Activated CD8-positive, alpha-beta T cell treated with anti-CD3 and anti-CD28 coated beads for 36 hours (primary cell): ENCODE data around the gene PCDHAC1. TPM values are rescaled to one million over a fixed set of nuclear protein-coding genes. Genes with fewer than 3 reads are reported as not detected.

Source experiments
- ATAC-seq: fragments of 200-7000 bp; cut with Tn5 transposase; one replicate; pipeline ENCODE4 v1.10.0; 2021; ENCODE audit warnings: mild to moderate bottlenecking, moderate library complexity
- CTCF ChIA-PET: fragments of 350-600 bp; sonication (Branson Sonifier 250); formaldehyde crosslinking; loops from one replicate; lab custom pipeline; 2021; ENCODE audit warnings: antibody characterized with exemption; lab: Charles Lee
- POLR2A ChIA-PET: fragments of 350-600 bp; sonication (Branson Sonifier 250); formaldehyde crosslinking; loops from one replicate; lab custom pipeline; 2021; ENCODE audit warnings: antibody characterized with exemption; lab: Charles Lee
- DNase-seq: peaks from one replicate; pipeline ENCODE4 v3.0.0-alpha.2; 2020
- H3K27ac Mint-ChIP-seq: one replicate; pipeline ENCODE4 v1.8.0; 2021; ENCODE audit warnings: mild to moderate bottlenecking, mixed read lengths
- H3K27me3 Mint-ChIP-seq: one replicate; pipeline ENCODE4 v1.8.0; 2021; ENCODE audit warnings: mixed read lengths
- H3K36me3 Mint-ChIP-seq: one replicate; pipeline ENCODE4 v1.8.0; 2021; ENCODE audit warnings: low read depth, mixed read lengths
- H3K4me1 Mint-ChIP-seq: one replicate; pipeline ENCODE4 v1.8.0; 2021; ENCODE audit warnings: low read depth, mixed read lengths
- H3K4me3 Mint-ChIP-seq: one replicate; pipeline ENCODE4 v1.8.0; 2021; ENCODE audit warnings: mild to moderate bottlenecking, moderate library complexity, mixed read lengths
- H3K9me3 Mint-ChIP-seq: one replicate; pipeline ENCODE4 v1.8.0; 2021; ENCODE audit warnings: mixed read lengths
- intact Hi-C: fragments of 100-400 bp; cut with micrococcal nuclease; formaldehyde crosslinking; loops from one replicate; pipeline ENCODE4 v1.10.0; 2022
- total RNA-seq, 2 experiments: library from RNA; stranded (reverse); gene quantifications; one replicate each; pipeline ENCODE4 v1.2.3, GENCODE V29; 2021
- TF ChIP-seq, protein P1 (sequence below): fragments of 200-600 bp; IDR thresholded peaks from one replicate; pipeline ENCODE4 v1.8.0; 2022; ENCODE audit warnings: antibody characterized with exemption, mild to moderate bottlenecking

The PCDHAC1 gene
- total RNA-seq, 2 experiments from 2014 or later: not detected

- H3K36me3 Mint-ChIP-seq: no peaks in the 10 kb centered on the region
- H3K4me3 Mint-ChIP-seq: no peak overlapping the region
- no peaks in the 10 kb centered on the region for H3K9me3 Mint-ChIP-seq
- H3K27me3 Mint-ChIP-seq: peaks cover 22% of the 10 kb centered on the region
- no peak overlapping the region for H3K27ac Mint-ChIP-seq
- H3K4me1 Mint-ChIP-seq: no peaks in the 10 kb centered on the region
- TF ChIP-seq, protein P1, sequence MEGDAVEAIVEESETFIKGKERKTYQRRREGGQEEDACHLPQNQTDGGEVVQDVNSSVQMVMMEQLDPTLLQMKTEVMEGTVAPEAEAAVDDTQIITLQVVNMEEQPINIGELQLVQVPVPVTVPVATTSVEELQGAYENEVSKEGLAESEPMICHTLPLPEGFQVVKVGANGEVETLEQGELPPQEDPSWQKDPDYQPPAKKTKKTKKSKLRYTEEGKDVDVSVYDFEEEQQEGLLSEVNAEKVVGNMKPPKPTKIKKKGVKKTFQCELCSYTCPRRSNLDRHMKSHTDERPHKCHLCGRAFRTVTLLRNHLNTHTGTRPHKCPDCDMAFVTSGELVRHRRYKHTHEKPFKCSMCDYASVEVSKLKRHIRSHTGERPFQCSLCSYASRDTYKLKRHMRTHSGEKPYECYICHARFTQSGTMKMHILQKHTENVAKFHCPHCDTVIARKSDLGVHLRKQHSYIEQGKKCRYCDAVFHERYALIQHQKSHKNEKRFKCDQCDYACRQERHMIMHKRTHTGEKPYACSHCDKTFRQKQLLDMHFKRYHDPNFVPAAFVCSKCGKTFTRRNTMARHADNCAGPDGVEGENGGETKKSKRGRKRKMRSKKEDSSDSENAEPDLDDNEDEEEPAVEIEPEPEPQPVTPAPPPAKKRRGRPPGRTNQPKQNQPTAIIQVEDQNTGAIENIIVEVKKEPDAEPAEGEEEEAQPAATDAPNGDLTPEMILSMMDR: no peak
- intact Hi-C loops: no loop called here
- ChIA-PET POLR2A (interaction anchor here (0.8 kb wide), 1 partner anchor 49 kb away, joined by 3 read pairs; no protein-coding TSS in a partner anchor), CTCF (no interaction called here)
- DNase-seq: no peak
- ATAC-seq: no peak
These were observed 43.8 kb downstream of the PCDHAC1 start for GRCh38 chr5:140969880-140970279.

DNA sequence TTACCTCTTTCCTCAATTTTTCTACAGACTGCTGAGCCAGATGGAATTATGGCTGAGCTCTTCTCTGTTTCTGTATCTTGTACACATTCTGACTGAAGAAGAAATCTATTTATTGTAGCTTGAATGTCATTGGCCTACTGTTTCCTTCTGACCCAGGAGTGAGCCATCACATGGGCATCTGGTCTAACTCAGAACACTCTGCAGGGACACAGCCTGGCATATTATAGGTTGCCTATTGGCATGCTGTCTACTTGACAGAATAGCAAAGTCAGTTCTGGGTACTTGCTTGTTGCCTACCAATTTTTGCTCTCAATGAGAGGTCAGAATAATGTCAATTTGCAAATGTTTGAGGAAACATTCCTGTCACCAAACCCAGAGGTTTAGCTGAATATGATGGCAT, 47.5 kb downstream of the PCDHAC1 start:
- POLR2A ChIA-PET: interaction anchor here (1.3 kb wide), 1 partner anchor 13 kb away, joined by 4 read pairs; no protein-coding TSS in a partner anchor

DNA sequence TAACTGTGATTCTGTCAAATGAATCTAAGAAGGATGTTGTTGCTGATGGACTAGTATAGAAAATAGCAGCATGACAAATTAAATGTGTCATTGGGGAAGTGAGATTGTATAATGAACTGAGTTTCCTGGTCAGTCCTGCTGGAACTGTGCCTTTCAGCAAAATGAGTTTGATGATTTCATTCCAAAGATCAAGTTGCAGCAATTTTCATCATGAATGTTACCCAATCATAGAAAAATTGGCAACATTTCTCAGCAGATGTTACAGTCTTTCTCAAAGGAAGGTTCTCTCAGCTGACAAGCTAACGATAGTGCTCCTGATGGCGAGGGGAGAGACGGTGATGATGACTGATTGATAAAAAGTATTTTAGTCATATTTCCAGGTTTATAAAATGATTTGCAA, 50.9 kb downstream of the PCDHAC1 start:
- ATAC-seq: no peak
- no peak for DNase-seq
- Mint-ChIP-seq H3K27ac (no peak overlapping the region), H3K9me3 (no peaks in the 10 kb centered on the region), H3K4me3 (no peak overlapping the region), H3K4me1 (no peaks in the 10 kb centered on the region), H3K36me3 (no peaks in the 10 kb centered on the region), H3K27me3 (peaks cover 8% of the 10 kb centered on the region)
- TF ChIP-seq, protein P1: no peak
- POLR2A ChIA-PET: no interaction called here
- intact Hi-C loops: no loop called here
- CTCF ChIA-PET: no interaction called here

More for the DNA sequence above, 47.5 kb downstream of the PCDHAC1 start:
- CTCF ChIA-PET: no interaction called here
- Mint-ChIP-seq H3K4me3 (no peak overlapping the region), H3K9me3 (no peaks in the 10 kb centered on the region), H3K36me3 (no peaks in the 10 kb centered on the region), H3K4me1 (no peaks in the 10 kb centered on the region), H3K27ac (no peak overlapping the region), H3K27me3 (peaks cover 8% of the 10 kb centered on the region)
- TF ChIP-seq, protein P1: no peak
- intact Hi-C loops: no loop called here
- DNase-seq (no peak), ATAC-seq (no peak)

- H3K27me3 Mint-ChIP-seq: peaks cover 5% of the 10 kb centered on the region
- no peaks in the 10 kb centered on the region for H3K9me3 Mint-ChIP-seq
- H3K4me1 Mint-ChIP-seq: no peaks in the 10 kb centered on the region
- no peaks in the 10 kb centered on the region for H3K36me3 Mint-ChIP-seq
- DNase-seq (no peak), ATAC-seq (no peak)
- intact Hi-C loops: no loop called here
- TF ChIP-seq, protein P1: no peak
- no peak overlapping the region for H3K4me3 Mint-ChIP-seq
- ChIA-PET POLR2A (no interaction called here), CTCF (no interaction called here)
- no peak overlapping the region for H3K27ac Mint-ChIP-seq
These were observed 52.2 kb downstream of the PCDHAC1 start for GRCh38 chr5:140978260-140978659.

GRCh38 chr5:140978983-140979382, 52.9 kb downstream of the PCDHAC1 start:
- Mint-ChIP-seq H3K36me3 (no peaks in the 10 kb centered on the region), H3K9me3 (no peaks in the 10 kb centered on the region), H3K4me1 (no peaks in the 10 kb centered on the region), H3K27ac (no peak overlapping the region), H3K4me3 (no peak overlapping the region), H3K27me3 (peaks cover 9% of the 10 kb centered on the region)
- ChIA-PET CTCF (no interaction called here), POLR2A (no interaction called here)
- ATAC-seq (no peak), DNase-seq (no peak)
- intact Hi-C loops: no loop called here
- TF ChIP-seq, protein P1: no peak

Other genes with a start within 250 kb of the PCDHAC1 start
- gene HARS1, start 234.9 kb upstream of the PCDHAC1 start, total RNA-seq: 10 to 100 TPM; 84.5 to 84.9 TPM
- gene HARS2, start 234.8 kb upstream of the PCDHAC1 start, total RNA-seq: 10 to 100 TPM; 26.1 TPM
- 10 to 100 TPM; 47.6 to 50.1 TPM for gene ZMAT2, start 225.9 kb upstream of the PCDHAC1 start, total RNA-seq
- gene PCDHA1, start 140.2 kb upstream of the PCDHAC1 start, total RNA-seq: not detected
- gene PCDHA2, start 131.4 kb upstream of the PCDHAC1 start, total RNA-seq: not detected
- gene PCDHA3, start 125.2 kb upstream of the PCDHAC1 start, total RNA-seq: not detected
- gene PCDHA4, start 119.2 kb upstream of the PCDHAC1 start, total RNA-seq: not detected
- not detected for gene PCDHA5, start 104.7 kb upstream of the PCDHAC1 start, total RNA-seq
- not detected for gene PCDHA6, start 98.3 kb upstream of the PCDHAC1 start, total RNA-seq
- gene PCDHA7, start 92.0 kb upstream of the PCDHAC1 start, total RNA-seq: not detected
- gene PCDHA8, start 85.1 kb upstream of the PCDHAC1 start, total RNA-seq: not detected
- gene PCDHA9, start 77.9 kb upstream of the PCDHAC1 start, total RNA-seq: not detected
- gene PCDHA10, start 70.4 kb upstream of the PCDHAC1 start, total RNA-seq: not detected
- gene PCDHA11, start 57.3 kb upstream of the PCDHAC1 start, total RNA-seq: not detected
- not detected for gene PCDHA12, start 51.0 kb upstream of the PCDHAC1 start, total RNA-seq
- not detected for gene PCDHA13, start 44.2 kb upstream of the PCDHAC1 start, total RNA-seq
- gene PCDHAC2, start 40.2 kb downstream of the PCDHAC1 start, total RNA-seq: not detected
- not detected for gene PCDHB1, start 125.1 kb downstream of the PCDHAC1 start, total RNA-seq
- gene PCDHB2, start 168.3 kb downstream of the PCDHAC1 start, total RNA-seq: not detected
- not detected for gene PCDHB3, start 174.2 kb downstream of the PCDHAC1 start, total RNA-seq
- not detected for gene PCDHB4, start 195.5 kb downstream of the PCDHAC1 start, total RNA-seq
- not detected for gene PCDHB5, start 208.9 kb downstream of the PCDHAC1 start, total RNA-seq
- gene PCDHB6, start 223.8 kb downstream of the PCDHAC1 start, total RNA-seq: not detected
- not detected for gene PCDHB7, start 246.3 kb downstream of the PCDHAC1 start, total RNA-seq